Erythroblast (primary cell): ENCODE data around the gene ZBTB43.

Experiments
- GATA1 ChIP-seq: IDR thresholded peaks from 2 replicates; pipeline ENCODE4 v1.6.1; 2011; ENCODE audit warnings: low read depth, mild to moderate bottlenecking, control low read depth, low read length, moderate library complexity
- POLR2A ChIP-seq: IDR thresholded peaks from 2 replicates; pipeline ENCODE4 v1.6.1; 2011; ENCODE audit warnings: mild to moderate bottlenecking, low read length

- TF ChIP-seq POLR2A (no peak), GATA1 (no peak)
These were observed 52.6 kb downstream of the ZBTB43 start for GRCh38 chr9:126857261-126857960.
